SHP77 (cell line): ENCODE results near the gene MYBPHL.

Experiments used
- DNase-seq, 2 experiments: peaks; one replicate each; lab custom pipeline; 2025; lab: John Stamatoyannopoulos, UW

The MYBPHL gene

DNA sequence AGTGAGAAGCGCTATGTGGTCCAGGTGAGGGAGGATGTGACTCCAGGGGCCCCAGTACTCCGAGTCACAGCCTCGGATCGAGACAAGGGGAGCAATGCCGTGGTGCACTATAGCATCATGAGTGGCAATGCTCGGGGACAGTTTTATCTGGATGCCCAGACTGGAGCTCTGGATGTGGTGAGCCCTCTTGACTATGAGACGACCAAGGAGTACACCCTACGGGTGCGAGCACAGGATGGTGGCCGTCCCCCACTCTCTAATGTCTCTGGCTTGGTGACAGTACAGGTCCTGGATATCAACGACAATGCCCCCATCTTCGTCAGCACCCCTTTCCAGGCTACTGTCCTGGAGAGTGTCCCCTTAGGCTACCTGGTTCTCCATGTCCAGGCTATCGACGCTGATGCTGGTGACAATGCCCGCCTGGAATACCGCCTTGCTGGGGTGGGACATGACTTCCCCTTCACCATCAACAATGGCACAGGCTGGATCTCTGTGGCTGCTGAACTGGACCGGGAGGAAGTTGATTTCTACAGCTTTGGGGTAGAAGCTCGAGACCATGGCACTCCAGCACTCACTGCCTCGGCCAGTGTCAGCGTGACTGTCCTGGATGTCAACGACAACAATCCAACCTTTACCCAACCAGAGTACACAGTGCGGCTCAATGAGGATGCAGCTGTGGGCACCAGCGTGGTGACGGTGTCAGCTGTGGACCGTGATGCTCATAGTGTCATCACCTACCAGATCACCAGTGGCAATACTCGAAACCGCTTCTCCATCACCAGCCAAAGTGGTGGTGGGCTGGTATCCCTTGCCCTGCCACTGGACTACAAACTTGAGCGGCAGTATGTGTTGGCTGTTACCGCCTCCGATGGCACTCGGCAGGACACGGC lies 55.3 kb downstream of the MYBPHL start:
- no peak for DNase-seq

DNA sequence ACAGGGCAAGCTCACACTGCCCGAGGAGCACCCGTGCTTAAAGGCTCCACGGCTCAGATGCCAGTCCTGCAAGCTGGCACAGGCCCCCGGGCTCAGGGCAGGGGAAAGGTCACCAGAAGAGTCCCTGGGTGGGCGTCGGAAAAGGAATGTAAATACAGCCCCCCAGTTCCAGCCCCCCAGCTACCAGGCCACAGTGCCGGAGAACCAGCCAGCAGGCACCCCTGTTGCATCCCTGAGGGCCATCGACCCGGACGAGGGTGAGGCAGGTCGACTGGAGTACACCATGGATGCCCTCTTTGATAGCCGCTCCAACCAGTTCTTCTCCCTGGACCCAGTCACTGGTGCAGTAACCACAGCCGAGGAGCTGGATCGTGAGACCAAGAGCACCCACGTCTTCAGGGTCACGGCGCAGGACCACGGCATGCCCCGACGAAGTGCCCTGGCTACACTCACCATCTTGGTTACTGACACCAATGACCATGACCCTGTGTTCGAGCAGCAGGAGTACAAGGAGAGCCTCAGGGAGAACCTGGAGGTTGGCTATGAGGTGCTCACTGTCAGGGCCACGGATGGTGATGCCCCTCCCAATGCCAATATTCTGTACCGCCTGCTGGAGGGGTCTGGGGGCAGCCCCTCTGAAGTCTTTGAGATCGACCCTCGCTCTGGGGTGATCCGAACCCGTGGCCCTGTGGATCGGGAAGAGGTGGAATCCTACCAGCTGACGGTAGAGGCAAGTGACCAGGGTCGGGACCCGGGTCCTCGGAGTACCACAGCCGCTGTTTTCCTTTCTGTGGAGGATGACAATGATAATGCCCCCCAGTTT lies 56.1 kb downstream of the MYBPHL start:
- DNase-seq = no peak

DNA sequence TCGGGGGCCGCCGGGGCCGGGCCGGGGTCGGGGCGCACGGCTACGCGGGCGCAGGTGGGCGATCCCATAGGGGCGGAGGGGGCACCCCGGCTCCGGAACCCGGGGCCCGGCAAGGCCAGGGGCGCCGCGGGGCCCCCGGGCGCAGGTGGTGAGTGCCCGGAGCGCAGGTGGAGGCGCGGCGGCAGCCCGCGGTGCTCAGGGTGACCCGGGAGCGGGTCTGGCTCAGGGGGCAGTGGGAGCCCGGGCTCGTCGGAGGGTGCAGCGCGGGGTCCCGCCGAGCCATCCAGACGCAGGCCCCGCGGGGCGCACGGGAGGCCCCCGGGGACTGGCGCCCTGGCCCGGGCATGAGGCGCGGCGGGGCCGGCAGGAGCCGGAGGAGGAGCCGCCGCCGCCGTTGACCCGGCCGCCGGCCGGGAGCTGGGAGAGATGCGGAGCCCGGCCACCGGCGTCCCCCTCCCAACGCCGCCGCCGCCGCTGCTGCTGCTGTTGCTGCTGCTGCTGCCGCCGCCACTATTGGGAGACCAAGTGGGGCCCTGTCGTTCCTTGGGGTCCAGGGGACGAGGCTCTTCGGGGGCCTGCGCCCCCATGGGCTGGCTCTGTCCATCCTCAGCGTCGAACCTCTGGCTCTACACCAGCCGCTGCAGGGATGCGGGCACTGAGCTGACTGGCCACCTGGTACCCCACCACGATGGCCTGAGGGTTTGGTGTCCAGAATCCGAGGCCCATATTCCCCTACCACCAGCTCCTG lies 57.0 kb downstream of the MYBPHL start:
- no peak for DNase-seq

DNA sequence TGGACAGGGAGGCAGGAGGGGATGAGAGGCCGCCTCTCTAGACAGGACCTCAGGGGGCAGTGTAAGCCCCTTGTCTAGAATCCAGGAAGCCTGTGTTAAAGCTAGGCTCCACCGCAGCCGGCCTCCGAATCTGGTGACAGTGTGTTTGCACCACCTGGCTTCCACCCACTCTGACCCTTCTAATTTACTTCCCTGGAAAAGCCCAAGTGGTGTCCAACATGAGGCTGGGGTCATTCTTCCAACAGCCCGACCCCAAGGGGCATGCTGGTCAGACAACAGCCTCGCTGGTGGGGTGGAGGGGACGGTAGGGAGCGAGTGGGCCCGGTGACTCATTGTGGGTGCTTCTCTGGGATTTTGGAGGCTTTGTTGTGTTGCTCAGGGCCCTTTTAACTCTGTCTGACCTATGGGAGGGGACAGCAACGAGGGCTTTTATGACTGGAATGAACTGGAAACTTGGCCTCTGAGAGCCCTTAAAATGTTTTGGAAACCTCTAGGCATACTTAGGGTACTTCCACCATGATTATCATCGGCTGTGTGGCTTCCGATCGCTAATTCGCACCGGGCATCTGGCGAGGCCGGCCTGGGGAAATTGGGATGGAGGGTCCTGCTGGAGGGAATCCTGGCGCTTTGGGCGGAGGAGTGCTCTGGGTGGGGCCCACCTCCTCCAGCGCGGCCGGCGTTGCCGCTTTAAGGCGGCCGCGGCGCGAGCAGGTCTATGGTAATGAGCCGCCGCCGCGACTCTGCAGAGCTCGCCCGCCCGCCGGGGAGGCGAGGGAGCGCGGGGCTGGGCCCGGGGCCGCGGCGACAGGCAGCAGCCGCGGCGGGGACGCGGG lies 57.8 kb downstream of the MYBPHL start, which contains the start of gene CELSR2:
Gene CELSR2 (plus strand): TSS at position 743 of the 833 bp plus-strand sequence. CDS start 541 bp downstream, outside the sequence.
- peak; percentile 56 to 72 for DNase-seq

DNA sequence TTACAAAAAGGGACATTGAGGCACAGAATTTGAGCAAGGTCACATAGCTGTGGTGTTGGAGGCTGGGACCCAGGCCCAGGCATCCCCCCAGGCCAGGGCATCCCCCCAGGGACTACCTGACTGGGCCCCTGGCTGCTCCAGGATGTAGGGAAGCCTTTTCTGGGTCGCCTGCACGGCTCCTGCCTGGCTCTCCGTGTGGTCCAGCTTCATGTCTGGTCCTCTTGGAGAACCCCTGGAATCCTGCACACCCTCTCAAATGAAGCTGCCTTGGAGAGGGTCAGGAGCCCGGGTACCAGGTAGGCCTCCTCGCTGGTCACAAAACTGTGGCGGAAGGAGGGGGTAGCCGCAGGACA lies 58.4 kb downstream of the MYBPHL start:
- DNase-seq = no peak

DNA sequence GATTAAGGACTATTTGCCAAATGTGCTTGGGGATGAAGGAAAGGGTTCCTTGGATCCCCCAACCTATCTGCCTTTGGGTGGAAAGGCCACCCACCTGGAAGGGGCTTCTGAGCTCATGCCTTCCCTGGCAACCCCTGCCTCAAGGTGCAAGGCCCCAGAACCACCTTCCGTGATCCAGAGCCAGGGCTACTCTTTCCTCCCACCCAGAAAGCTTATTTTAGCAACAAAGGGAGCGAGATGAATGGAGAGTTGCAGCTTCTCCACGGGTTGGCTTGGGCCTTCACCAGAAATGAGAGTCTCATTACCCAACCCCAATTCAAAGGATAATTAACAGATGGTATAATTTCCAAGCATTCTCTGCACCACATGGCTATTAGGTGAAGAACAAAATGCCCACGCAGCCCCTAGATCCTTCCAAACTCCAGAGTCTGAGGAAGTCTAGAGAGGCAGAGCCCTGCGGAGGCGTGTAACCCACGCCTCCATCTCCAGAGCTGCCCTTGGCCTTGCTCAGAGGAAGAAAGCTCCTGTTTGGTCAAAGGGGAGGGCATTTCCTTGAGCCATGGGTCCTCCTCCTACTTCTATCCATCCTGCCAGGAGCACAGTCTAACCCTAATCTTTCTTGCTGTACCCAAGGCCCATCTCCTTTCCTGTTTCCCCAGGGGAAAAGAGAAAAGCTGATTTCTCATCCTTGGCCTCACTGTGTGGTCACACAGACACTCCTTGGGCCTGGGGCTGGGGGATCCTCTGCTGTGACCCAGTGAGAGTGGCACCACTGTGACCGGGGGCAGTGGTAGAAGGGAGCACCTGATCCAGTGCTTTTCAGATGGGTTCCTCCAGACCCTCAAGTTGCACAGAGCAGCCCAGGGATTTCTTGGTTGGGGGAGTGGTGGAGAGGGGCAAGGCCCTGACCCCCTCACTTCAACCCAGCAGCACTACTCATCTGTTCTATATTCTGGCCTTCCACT lies 59.1 kb downstream of the MYBPHL start:
- no peak for DNase-seq

DNA sequence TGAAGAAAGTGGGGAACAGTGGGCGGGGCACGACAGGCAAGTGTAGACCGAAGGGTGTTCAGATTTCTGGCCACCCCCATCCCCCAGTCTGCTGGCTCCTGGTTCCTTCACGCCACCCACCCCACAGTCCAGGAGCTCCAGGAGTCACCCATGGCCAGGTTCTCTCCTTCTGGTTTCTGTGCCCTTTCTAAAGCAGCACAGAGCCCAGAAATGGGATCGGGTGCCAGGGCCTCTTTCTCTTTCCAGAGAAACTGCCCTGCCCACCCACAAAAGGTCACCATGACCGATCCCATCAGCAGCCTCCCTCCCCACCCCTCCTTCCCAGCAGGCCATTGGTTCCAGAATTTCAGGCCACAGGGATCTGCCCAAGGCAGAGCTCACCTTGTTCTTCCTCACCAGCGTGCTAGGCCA lies 60.7 kb downstream of the MYBPHL start:
- DNase-seq = no peak

DNA sequence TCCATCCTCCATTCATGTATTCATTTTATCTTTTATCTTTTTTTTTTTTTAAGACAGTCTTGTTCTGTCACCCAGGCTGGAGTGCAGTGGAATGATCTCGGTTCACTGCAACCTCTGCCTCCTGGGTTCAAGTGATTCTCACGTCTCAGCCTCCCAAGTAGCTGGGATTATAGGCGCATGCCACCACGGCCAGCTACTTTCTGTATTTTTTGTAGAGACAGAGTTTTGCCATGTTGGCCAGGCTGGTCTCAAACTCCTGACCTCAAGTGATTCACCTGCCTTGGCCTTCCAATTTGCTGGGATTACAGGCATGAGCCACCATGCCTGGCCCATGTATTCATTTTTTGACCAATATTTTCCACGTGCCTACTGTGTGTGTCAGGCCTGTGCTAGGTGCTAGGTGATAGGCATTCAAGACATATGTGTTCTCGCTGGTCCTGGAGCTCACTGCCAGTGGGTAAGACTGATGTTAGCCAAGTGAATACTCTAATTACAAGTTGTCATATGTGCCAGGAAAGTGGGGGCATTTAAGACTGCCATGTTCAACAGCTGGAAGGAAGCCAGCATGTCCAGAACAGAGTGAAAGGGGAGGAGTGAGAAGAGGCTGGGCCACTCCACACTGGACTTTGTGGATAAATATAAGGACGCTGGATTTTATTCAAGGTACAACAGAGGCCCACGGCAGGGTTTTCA lies 62.8 kb downstream of the MYBPHL start:
- DNase-seq = no peak

DNA sequence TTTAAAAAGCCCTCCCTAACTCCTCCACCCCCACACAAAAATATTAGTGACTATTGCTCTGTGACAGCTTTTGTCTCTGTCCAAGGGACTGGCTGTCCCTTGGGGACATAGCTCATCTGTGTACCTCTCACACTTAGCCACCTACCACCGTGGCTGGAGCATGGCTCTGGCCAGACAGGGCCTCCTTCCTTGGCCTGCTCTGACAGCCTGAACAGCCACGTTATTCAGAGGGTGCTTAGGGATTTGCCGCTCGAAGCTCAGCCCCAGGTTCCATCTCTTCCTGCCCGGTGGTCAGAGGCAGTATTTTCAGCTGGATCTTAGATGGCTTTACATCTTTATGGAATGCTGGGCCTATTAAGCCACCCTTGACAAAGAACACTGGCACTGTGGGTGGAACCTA lies 63.6 kb downstream of the MYBPHL start:
- DNase-seq = no peak

DNA sequence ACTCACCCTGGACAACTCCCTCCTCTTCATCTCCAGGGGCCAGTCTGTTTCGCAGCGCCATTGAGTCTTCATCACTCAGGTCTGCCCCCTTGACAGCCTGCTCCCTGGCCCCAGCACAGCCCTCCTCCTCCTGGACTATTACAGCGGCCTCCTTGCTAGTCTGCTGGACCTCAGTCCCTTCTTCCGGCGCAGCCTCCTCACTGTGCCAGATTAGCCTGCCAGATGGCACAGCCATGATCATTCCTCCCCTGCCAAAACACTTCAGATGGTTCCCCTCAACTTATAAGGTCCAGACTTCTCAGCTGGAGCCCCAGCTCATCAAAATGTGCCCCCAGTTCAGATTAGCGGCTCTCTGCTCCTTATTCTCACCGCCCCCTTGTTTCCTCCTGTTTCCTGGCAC lies 64.4 kb downstream of the MYBPHL start:
- no peak for DNase-seq
